A204.1 (cell line): Measurements from ENCODE around the gene HDHD3.

Experiments
- FAIRE-seq: peaks from 2 replicates; lab custom pipeline; 2012; peaks lifted over from hg19 to GRCh38; lab: Jason Lieb, UNC

Gene HDHD3

DNA sequence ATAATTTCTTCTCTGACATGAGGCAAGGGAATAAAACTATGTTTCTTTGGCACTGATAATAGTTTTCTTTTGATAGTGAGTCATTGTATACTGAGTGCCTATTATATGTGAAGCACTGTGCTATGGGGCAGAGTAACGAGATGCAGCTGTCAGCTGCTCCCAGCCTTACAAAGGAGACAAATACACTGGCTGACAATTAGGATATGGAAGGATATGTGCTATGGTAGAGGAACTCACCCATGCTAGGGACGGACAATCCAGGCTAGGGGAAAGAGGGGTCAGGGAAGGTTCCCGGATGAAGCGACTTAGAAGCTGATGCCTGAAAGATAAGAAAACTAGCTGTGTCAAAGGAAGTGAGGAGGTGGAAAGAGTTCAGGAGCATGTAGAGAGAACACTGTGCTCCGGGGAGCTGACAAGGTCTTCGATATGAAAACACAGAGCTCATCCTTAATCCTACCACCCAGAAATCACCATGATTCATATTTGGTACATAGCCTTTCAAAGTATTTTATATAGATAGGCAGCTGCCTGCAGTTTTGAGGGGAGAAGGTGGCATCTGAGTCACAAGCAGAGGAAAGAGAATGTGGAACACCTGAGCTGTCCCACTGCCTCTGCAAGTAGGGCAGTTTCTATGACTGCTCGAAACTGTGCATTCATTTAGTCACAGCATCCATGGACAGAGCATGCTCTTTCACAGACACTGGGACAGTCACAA is 15.3 kb downstream of the HDHD3 start:
- no peak for FAIRE-seq

- FAIRE-seq: no peak
Measured at GRCh38 chr9:113360242-113360842, 16.4 kb downstream of the HDHD3 start.

GRCh38 chr9:113359385-113359784 is 17.4 kb downstream of the HDHD3 start:
- FAIRE-seq: no peak

- no peak for FAIRE-seq
Measured at GRCh38 chr9:113356686-113357292, 20.0 kb downstream of the HDHD3 start.

GRCh38 chr9:113355040-113355596 is 21.7 kb downstream of the HDHD3 start:
- no peak for FAIRE-seq

DNA sequence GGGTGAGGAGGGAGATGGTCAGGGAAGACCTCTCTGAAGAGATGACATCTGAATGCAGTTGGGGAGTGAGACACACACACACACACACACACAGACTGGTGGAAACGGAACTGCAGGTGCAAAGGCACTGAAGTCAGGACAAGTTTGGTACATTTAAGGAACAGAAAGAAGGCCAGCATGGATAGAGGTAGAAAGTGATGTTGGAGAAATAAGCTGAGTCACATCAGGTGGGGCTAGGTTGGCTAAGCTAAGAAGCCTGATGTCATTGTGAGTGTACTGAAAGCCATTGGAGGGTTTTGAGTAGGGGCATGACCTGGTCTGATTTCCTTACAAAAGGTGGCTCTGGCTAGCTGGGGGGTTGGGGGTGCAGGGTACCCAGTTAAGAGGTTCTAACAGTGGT is 24.4 kb downstream of the HDHD3 start:
- FAIRE-seq: no peak

GRCh38 chr9:113352006-113352405 is 24.8 kb downstream of the HDHD3 start:
- FAIRE-seq: no peak

DNA sequence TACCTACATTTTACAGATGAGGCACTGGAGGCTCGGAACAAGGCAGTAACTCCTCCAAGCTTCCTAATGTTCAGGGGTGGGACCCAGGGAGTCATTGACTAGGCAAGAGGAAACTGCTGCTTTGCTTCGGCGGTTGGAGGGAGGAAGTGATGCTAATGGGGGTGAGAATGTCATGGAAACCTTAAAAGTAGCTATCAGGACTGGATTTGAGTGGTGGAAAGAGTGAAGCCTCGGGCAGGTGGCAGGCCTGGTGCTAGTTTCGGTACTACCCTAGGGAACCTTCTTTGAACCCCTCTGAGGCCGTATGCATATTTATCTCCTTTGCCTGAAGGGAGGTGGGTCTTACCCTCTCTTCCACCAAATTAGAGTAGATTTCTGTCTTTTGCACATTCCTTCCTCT is 25.8 kb downstream of the HDHD3 start:
- no peak for FAIRE-seq

- FAIRE-seq: no peak
Measured at GRCh38 chr9:113350107-113350661, 26.6 kb downstream of the HDHD3 start.

- FAIRE-seq: no peak
Measured at GRCh38 chr9:113349445-113350094, 27.2 kb downstream of the HDHD3 start, which contains the start of gene BSPRY. BSPRY (plus strand) TSS chr9:113349541; CDS start chr9:113349580, 39 bp downstream.

DNA sequence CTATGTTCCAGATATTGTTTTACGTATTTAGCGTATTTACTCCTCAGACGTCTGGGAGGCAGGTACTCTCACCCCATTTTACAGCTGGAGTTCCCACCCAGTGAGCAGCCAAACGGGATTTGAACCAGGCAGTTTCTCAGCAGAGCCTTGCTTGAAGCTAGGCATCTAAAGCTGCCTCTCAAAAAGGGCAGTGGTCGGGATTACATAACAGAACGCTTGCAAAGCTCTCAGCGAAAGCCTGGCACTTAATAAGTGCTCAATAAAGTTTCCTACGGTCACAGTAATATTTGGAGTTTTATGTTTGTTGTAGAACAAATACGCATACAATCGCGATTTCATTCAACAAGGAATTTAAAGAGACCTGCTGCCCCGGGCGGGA is 27.7 kb downstream of the HDHD3 start:
- FAIRE-seq: no peak

DNA sequence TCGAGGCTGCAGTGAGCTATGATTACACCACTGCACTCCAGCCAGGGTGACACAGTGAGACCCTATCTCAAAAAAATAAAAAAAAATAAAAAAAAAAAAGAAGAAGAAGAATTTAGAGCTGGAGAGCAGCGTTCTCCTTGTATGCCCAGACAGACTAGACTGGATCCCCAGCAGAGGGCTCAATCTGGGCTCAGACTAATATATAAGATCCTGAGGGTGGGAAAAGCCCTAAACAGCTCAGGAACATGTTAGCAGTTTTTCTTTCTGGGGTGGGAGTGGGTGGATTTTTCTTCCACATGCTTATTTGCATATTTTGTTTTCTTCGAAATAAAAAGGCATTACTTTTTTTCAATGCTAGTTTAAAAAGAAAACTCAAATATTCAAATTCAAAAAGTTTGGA is 28.3 kb downstream of the HDHD3 start:
- FAIRE-seq: no peak

GRCh38 chr9:113345671-113346070 is 31.1 kb downstream of the HDHD3 start:
- no peak for FAIRE-seq

DNA sequence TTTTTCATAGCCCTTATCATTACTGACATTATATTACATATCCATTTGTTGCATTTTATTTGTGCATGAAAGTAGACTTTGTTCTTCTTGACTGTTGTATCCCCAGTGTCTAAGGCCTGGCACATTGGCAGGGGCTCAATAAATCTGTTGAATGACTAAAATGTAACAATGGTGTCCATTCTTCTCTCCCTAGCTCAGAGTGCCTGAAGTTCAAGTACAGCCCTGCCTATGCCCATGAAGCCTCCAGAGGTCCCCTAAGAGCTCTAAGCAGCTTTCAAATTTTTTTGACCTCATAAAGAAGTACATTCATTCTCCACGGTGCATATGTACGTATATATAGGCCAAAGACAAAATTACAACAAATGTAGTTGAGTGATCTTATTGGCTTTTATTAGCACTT is 31.6 kb downstream of the HDHD3 start:
- FAIRE-seq: no peak

DNA sequence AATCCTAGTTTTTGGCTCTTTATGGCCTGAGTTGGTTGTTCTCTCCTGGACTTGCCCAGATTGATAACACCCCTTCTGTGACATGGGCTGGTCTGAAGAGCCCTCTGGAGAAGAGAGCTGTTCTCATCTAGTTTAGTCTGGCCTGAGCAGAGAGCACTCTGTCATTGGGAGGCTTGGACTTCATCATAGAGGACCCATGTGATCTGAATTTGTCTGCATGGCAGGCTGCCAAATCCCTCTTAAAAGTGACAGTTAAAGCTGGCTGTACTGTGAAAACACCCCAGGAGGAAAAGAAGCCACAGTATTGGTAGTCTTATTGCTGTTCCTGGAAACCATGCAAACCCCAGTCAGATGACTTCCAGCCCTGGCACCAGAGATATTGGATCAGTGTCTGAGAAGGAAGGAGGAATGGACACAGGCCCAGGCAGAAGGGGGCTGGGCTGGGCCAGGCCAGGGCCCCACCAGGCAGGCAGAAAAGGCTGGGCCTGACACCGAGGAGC is 33.0 kb downstream of the HDHD3 start:
- FAIRE-seq: no peak

- no peak for FAIRE-seq
Measured at GRCh38 chr9:113341712-113342410, 34.9 kb downstream of the HDHD3 start.

DNA sequence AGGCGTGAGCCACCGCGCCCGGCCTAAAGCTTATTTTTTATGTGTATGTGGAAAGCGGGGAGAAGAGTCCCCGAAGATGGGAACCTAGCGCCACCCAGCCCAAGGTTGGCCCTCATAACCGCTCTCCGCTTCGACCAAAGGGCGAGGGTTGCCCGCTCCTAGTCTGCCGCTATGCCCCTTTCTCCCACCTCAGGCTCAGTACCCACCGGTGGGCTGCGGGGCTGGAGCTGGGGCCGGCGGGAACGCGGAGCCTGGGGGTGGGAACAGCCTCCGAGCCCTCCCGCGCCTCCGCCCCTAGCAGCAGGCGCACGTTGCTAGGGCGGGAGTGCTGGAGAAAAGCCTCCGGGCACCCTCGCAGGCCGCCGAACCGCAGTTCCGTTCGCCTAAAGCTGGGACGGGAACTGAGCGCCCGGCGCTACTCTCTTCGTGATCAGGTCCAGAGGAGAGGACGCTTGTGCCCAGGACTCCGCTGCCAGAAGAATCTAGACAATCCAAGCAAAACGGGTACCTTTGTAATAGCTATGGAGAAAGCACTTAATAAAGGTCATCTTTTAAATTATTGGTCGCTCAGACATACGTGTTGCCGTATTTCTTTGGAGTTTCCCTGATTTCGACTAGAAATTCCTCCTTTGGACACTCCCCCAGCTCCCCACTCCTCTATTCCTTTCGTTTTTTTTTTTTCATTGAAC is 36.6 kb downstream of the HDHD3 start, which contains the start of gene WDR31:
TSS of gene WDR31 (minus strand) at position 265 of the 689 bp plus-strand sequence. CDS start 8,253 bp downstream, outside the sequence.
- FAIRE-seq: no peak

DNA sequence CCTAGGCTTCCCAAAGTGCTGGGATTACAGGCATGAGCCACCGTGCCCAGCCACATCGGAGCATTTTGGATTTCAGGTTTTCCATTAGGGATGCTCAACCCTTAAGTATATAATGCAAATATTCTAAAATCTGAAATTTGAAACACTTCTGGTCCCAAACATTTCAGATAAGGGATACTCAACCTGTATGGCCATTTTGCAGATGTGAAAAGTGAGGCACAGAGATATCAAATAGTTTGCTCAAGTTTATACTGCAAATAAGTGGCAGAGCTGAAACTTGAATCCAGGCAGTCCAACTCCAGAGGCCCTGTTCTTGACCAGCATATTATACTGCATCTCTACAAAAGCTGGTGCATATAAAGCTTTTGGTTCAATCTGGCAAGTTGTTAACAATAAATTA is 39.1 kb downstream of the HDHD3 start:
- no peak for FAIRE-seq

GRCh38 chr9:113331780-113332179 is 45.0 kb downstream of the HDHD3 start:
- FAIRE-seq: no peak

DNA sequence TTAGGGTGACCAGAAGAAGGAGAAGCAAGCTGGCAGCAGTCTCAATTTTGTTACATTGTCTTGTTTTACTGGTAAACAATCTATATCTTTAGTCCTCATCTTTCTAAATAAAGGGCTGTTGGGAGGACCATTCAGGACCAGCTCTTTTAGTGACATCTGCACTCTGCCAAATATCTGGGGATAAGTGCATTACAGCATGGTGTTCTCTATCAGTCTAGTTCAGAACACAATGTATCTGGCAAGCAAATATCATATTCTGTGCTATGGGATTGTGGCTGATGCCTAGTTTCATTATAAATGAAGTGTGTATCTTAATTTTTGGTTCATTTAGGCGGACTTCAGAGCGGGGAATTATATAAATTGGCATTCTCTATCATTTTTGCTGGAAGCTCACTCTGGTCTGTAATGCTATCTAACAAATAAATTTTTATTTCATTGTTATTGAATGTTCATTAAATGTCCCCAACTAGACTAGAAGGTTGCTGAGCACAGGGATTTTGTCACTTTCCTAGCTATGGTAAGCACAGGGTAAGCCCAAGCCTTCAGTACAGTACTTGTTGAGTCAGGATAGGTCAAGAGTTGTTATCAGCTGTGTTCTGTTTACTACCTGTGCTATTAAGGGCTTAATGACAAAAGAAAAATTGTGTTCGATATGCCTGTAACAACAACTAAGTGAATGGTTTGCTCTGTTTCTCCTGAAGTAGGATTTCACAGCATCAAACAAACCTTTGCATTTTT is 48.6 kb downstream of the HDHD3 start:
- no peak for FAIRE-seq
